ENCODE results near the gene PABPN1L. TPM values are rescaled to one million over a fixed set of nuclear protein-coding genes. Genes with fewer than 3 reads are reported as not detected.

Gene PABPN1L
- total and polyA plus RNA-seq, 2 of the 4 experiments (the other 2 are of a cell fraction): not detected

GRCh38 chr16:88857728-88858339, 8.6 kb downstream of the PABPN1L start (continued):
- no peak for TF ChIP-seq MAFK (IDR thresholded peaks at IDR 0.05; ENCODE audit: low read depth, low read length)

- H2AK5ac ChIP-seq (ENCODE audit: low read depth, low read length): peak within 1 kb of the TSS; percentile 82
- H4K91ac ChIP-seq (ENCODE audit: insufficient read depth, low read depth, low read length): peak within 1 kb of the TSS; percentile 73
- CTCF ChIA-PET: interaction anchor here (1.1 to 2.0 kb wide), 8 partner anchors 12 to 120 kb away, joined by 3 to 7 read pairs (median 5); partner anchors contain the start of gene APRT
- 0 out of 2 replicates have a peak within 1 kb of the TSS, but pooled peaks have one; percentile 45 for H3K56ac ChIP-seq (ENCODE audit: extremely low read depth, insufficient read depth, low read length)
- H2BK20ac ChIP-seq (ENCODE audit: low read depth, low read length): no peak within 1 kb of the TSS
- peak within 1 kb of the TSS; percentile 78 to 97; a peak in 3 of 4 replicates for H4K8ac ChIP-seq (ENCODE audit: low read depth in 2 of 2, low read length in 2 of 2)
- peaks cover 9 to 38% of the 10 kb centered on the region in 2 experiments for H3K79me1 ChIP-seq (ENCODE audit: low read depth in 1 of 2, low read length in 2 of 2)
- WGBS, 2 experiments (ENCODE audit: extremely low coverage in 2 of 2, insufficient read length in 1 of 2): 0% methylated on average over 31 of the region's 87 CpGs; no CpG with 5 or more reads in 1 of the 2 experiments
- dilution Hi-C loops (cut with HindIII; ENCODE audit: low sequenced_read_pairs, unreplicated experiment) (no loop called here), in situ Hi-C loops (cut with MboI; ENCODE audit: low sequenced_read_pairs) (no loop called here), intact Hi-C loops (cut with micrococcal nuclease) (loop anchor here (1.0 to 5.0 kb wide), 4 partner anchors 41 to 360 kb away; partner anchors contain the start of gene ZNF778)
- peak within 1 kb of the TSS; percentile 97 for H3K4me3 ChIP-seq (ENCODE audit: insufficient read depth, low read depth, low read length)
- H2BK120ac ChIP-seq (ENCODE audit: low read depth, low read length): no peak within 1 kb of the TSS
- H3K9me3 ChIP-seq (ENCODE audit: control insufficient read depth, insufficient read depth, low read length): no peaks in the 10 kb centered on the region
- ATAC-seq (ENCODE audit: low read depth): peak; percentile 98
- H3K36me3 ChIP-seq (ENCODE audit: control insufficient read depth, insufficient read depth, low read length): peaks cover 24% of the 10 kb centered on the region
- H2AK9ac ChIP-seq (replicated peaks; ENCODE audit: low read depth, low read length, poor library complexity): peak within 1 kb of the TSS; percentile 98
- peak within 1 kb of the TSS; percentile 95 for H3K4me2 ChIP-seq (ENCODE audit: low read depth, low read length)
- TF ChIP-seq RCOR1 (IDR thresholded peaks at IDR 0.05; ENCODE audit: insufficient replicate concordance, low read length) (no peak), FOS (IDR thresholded peaks at IDR 0.05; ENCODE audit: low read depth, low read length) (peak; percentile 98), MAZ (IDR thresholded peaks at IDR 0.05; ENCODE audit: borderline replicate concordance, low read depth, low read length) (peak; percentile 88; the same call in 1 of the 2 replicates), BHLHE40 (IDR thresholded peaks at IDR 0.05; ENCODE audit: low read depth, low read length) (peak; percentile 82), USF2 (IDR thresholded peaks at IDR 0.05; ENCODE audit: low read depth, low read length) (peak; percentile 100), MXI1 (IDR thresholded peaks at IDR 0.05; ENCODE audit: borderline replicate concordance, low read depth, low read length) (peak; percentile 21; the same call in 1 of the 2 replicates), CTCF (conservative IDR thresholded peaks at IDR 0.05; ENCODE audit: low read depth, low read length) (no peak), CHD1 (IDR thresholded peaks at IDR 0.05; ENCODE audit: low read depth, low read length) (no peak), POLR2A (IDR thresholded peaks at IDR 0.05; ENCODE audit: low read depth, low read length) (peak; percentile 80)
- no peaks in the 10 kb centered on the region for H3K27me3 ChIP-seq (ENCODE audit: control insufficient read depth, insufficient read depth, low read length)
- peak; percentile 91 for DNase-seq
- peak within 1 kb of the TSS; percentile 61 for H3K23ac ChIP-seq (ENCODE audit: low read depth, low read length)
- H2BK5ac ChIP-seq (ENCODE audit: low read depth, low read length, poor library complexity, severe bottlenecking): peak within 1 kb of the TSS; percentile 91
- H2BK15ac ChIP-seq (ENCODE audit: low read depth, low read length): no peak within 1 kb of the TSS
- peak within 1 kb of the TSS; percentile 91 for H3K14ac ChIP-seq (replicated peaks; ENCODE audit: low read depth, low read length)
- peak within 1 kb of the TSS; percentile 96 for H2AFZ ChIP-seq (replicated peaks; ENCODE audit: low read length, poor library complexity)
- peak within 1 kb of the TSS; percentile 86 for H3K4ac ChIP-seq (ENCODE audit: low read depth, low read length)
- H4K5ac ChIP-seq (ENCODE audit: low read depth, low read length): peak within 1 kb of the TSS; percentile 65
- peaks cover 18% of the 10 kb centered on the region for H4K20me1 ChIP-seq (ENCODE audit: insufficient read depth, low read length)
- H3K9ac ChIP-seq (ENCODE audit: low read depth, low read length): peak within 1 kb of the TSS; percentile 90
- H3K9me1 ChIP-seq (ENCODE audit: insufficient read depth, low read length): 0 out of 2 replicates have a peak, but pooled peaks cover 4% of the 10 kb centered on the region
- no TSS peak for BruUV-seq (replicated peaks)
- peak within 1 kb of the TSS; percentile 86 for H3K27ac ChIP-seq (ENCODE audit: insufficient read depth, low read length)
- POLR2A ChIA-PET (ENCODE audit: unreplicated experiment): interaction anchor here (0.8 kb wide), 1 partner anchor 11 kb away, joined by 3 read pairs; no protein-coding TSS in a partner anchor
- no peak within 1 kb of the TSS for H3K18ac ChIP-seq (ENCODE audit: low read depth, low read length)
- H3K4me1 ChIP-seq (ENCODE audit: control insufficient read depth, insufficient read depth, low read length): peaks cover 9% of the 10 kb centered on the region
Measured at GRCh38 chr16:88856828-88857727, 9.4 kb downstream of the PABPN1L start, which contains the start of the genes GALNS and TRAPPC2L. Gene GALNS, minus strand, starts transcription at chr16:88856947. Its CDS starts 70 bp downstream, at chr16:88856877. Gene TRAPPC2L, plus strand, starts transcription at chr16:88857127. Its CDS starts 24 bp downstream, at chr16:88857151.

All from IMR-90 (cell line).